Urothelium cell line (cell line): ENCODE data around the gene CFAP251.
"Not testable (repeated sequence)": the region's sequence is repeated elsewhere in the genome, so short reads cannot be mapped to it uniquely, and the experiment has no call there.

ENCODE experiments used
- DNase-seq: peaks from one replicate; pipeline ENCODE4 v3.0.0; 2011; ENCODE audit warnings: low spot score, mixed read lengths
- FAIRE-seq: peaks from 2 replicates; lab custom pipeline; 2011; peaks lifted over from hg19 to GRCh38; lab: Jason Lieb, UNC

The CFAP251 gene

DNA sequence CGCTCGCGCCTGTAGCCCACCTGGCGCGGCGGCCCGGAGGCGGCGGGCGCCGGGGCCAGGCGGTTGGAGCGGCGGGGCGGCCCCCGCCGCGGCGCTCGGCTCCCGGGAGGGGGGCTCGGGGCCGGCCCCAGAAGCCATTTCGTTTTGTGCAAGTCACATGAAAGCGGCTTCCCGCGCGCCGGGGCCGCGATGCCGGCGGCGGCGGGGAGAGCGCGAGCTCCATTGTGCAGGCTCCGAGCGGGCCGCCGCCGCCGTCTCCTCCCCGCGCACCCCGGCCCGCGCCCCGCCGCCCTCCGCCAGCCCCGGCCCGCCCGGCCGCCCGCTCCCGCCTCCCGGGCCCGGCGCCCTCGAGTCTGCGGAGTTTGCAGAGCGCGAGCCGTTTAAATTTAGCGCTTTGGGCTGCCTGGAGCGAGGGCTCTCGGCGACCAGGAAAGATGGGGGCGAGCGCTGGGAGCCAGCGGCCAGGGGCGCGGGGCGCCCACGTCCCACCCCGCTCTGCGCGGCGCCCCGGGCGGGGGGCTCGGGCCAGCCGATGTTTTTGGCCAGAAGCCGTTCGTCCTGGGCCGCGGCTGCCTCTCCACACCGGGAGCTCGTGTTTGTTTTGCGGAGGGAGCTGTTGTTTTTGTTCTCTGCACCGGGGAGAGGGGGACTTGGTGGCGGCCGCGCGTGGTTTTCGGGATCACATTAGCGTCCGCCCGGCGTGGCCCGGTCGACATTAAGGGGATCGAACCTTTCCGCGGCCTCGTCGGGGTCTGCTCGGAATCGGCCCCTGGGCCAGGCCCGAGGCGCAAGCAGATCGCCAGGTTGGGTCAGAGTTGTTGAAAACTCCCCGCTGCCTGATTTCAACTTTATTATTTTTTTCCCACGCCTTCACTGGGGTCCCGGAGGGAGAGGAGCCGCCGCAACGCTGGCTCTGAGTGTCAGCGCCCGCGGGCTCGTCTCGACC lies 104.3 kb downstream of the CFAP251 start:
- DNase-seq (peak; percentile 51), FAIRE-seq (no peak)

DNA sequence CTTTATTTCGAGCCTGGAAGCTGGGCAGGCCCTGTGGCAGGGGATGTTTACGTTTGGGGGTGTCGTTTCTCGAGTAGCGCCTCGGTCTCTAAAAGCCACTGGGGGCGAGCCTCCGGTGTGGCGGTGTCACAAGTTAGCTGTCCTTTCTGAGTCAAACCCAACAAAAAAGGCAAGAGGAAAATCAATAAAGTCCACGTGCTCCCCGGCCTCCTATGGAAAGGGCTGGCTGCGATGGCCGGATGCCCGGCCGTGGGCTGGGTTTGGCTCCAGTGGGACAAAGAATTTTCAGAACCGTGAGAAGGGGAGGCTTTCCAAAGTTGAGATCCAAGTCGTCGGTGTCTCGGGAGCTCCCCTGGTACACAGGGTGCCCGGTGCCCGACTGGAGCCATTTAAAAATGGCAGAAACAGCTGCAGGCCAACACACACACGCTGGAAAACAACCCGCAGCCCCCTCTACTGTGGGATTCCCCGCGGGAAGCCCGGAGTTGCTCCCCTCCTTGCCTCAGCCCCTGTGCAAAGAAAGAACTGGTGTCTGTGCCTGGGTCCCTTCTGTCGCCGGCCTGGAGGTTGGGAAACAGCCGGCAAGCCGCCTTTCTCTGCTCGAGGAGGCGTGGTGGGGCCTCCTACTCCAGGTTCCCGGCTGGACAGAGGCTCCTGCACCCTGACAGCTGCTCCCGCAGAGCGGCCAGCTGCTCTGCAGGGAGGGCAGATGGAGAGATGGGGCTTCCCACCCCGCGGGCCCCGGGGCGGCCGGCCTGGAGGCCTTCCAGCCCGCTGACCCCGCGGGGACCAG lies 105.1 kb downstream of the CFAP251 start:
- FAIRE-seq (no peak), DNase-seq (peak; percentile 63)

DNA sequence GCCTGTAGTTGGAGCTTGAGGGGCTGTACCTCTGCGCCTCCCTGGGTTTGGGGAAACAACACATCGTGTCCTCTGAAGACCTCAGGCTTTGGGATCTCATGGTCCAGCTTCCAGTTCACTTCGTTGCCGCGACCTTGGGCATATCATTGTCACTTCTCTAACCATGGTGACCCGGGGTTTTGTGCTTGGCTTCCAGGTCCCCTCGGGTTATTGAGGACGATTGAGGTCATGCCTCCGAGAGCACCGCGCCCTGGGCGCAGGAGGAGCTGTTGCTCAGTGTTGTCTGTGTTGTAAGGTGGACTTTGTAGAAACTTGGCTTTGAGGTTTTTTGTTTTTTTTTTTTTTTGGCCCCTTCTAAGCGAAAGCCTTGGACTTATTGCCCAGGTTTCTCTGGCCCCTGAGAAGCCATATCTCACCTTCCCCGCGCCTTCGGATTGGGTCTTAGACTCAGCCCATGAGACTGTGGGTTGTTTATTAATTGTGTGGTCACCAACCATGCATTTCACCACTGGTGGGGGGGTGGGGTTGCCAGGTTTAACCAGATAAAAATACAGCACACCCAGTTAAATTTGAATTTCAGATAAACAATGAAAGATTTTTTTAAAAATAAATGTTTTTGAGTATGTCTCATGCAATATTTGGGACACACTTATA lies 105.9 kb downstream of the CFAP251 start:
- no peak for FAIRE-seq
- DNase-seq = no peak

DNA sequence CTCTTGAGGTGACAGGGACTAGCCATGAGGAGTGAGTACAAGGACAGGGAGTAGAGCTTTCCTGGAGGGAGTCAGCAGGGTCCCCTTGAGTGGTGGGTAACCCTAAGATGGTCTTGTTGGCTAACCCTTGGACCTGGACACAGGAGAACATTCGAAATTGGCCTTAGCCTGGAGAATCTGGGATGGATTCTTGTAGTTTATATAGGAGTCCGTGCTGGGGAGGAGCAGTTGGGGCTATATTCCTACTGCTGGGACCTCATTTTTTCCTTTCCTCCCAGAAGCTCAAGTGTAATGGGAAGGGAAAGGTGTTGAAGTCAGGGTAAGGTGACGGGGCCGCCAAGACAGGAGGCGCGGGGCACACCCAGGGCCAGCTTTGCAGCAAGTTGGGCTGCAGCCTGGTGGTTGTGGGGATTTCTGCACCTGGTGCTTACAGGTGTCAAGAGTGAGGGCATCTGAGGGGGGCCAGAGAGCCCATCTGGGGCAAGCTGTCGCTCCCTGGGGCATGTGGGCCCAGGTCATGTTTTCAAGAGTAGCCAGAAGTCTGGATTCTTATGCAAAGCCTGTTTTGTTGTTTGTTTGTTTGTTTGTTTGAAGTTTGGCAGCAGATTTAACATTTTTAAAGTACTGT lies 108.4 kb downstream of the CFAP251 start:
- no peak for FAIRE-seq
- DNase-seq = no peak

DNA sequence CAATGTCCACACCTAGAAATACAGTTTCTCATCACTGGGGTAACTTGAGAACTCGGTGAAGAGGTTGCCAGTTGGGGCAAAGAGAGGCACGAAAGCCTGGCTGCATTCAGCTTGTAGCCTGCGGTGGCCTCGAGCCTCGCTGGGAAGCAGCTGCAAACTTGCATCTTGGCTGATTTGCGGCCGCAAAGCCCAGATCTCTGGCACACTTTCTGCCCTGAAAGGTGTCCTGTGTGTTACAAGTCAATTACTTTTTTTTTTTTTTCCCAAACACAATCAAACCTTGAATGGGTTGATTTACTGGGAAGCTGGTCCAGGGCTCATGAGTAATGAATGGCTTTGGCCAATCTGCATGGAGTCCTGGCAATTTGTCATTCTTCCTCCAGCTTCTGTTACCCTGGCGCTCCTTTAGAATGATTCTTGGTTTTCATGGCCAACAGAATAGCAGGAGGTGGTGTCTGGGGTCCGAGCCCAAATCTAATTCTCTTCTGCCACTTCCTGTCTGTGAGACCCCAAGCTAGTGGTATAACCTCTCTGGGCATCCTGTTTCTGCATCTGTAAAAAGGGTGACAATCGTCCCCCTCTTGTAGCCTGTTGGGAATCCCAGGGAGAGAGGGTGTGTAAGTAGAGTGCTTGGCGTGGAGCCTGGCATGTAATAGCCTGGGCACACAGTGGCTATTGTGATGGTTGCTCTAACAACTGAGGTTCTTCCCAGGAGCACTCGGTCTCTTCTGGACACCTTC lies 109.9 kb downstream of the CFAP251 start:
- FAIRE-seq (no peak), DNase-seq (no peak)

DNA sequence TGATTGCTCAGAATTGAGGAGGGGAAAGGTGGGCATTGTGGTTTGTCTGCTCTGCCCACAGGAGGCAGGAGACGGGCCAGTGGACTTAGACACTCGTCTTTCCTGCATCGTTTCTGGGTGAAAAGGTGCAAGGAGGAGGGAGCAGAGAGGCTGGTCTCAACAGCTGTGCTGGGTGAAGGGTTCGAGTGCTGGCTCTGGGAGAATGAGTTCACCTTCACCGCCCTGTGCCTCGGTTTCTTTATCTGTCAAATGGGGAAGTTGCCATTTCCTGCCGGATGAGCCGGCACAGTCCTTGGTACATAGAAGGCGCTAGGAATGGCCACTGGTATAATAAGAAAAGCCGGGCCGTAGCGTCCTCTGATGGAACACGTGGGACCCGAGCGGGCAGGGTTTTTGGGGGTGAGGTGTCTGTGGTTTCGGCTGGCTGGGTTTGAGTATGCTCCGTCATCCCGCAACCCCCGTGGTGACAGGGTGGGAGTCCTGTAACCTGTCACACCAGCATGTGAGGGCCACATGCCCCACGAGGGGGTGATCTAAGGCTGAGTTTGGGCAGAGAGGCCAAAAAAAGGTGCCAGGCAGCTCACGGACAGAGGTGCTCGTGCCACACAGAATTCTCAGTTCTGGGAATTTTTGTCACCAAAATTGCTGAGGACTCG lies 110.6 kb downstream of the CFAP251 start:
- no peak for FAIRE-seq
- no peak for DNase-seq

DNA sequence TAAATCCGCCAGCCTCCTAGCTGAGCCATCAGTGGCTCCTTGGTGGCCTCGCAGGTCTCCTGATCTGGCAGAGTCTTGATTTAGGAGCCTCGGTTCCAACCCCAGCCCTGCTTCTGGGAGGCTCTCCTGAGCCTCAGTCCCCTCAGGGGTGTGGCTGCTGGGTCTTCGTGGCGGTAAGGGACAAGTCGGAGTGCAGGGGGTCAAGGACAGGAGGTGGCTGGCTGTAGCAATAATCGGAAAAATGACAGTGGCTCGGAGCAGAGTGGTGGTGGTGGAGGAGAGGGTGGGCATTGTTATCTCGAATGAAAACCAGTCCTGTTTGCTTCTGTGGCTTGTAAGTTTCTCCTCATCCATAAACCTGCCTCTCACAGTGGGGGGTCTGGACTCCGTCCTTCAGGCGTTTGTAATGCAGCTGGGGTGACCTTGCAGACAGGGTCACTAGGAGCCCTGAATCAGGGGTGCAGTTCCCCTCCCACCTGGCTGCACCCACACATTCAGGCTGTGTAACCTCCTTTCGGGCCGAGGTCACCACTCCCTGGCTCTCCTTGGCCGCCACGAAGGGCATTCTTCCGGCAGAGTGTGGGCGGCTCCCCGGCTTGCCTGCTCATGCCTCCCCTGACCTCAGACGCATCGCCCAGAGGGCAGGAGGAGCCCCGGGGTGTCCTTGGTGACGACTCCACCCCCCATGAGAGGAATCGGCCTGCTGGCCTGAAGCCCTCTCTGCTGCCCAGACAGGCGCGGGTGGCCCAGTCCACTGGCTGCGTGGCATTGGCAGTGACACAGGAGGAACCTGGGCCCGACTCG lies 111.4 kb downstream of the CFAP251 start:
- FAIRE-seq = no peak
- DNase-seq = no peak

DNA sequence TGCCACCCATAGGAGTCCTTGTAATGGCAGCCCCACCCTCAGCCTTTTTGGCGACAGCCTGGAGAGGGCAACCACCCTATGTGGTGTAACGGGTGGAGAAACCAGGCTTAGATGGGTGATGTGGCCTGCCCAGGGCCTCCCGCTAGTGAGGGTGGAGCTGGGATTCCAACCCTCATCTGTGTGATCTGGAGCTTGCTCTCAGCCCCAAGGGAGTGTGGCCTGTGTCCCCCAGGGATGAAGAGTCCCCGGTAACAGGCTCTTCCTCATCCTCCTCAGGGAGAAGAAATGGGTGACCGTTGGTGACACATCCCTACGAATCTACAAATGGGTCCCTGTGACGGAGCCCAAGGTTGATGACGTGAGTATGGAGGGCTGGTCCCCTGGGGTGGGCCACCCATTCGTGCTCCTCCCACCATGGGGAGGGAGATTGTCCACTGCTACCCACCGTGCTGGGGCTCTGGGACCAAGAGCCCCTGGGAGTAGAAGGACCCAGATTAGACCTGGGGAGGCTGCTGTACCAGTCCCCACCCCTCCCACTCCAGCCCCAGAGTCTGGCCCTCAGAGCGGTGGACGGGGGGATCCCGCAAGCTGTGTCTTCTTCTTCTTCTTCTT lies 112.1 kb downstream of the CFAP251 start:
- FAIRE-seq = no peak
- DNase-seq = no peak

DNA sequence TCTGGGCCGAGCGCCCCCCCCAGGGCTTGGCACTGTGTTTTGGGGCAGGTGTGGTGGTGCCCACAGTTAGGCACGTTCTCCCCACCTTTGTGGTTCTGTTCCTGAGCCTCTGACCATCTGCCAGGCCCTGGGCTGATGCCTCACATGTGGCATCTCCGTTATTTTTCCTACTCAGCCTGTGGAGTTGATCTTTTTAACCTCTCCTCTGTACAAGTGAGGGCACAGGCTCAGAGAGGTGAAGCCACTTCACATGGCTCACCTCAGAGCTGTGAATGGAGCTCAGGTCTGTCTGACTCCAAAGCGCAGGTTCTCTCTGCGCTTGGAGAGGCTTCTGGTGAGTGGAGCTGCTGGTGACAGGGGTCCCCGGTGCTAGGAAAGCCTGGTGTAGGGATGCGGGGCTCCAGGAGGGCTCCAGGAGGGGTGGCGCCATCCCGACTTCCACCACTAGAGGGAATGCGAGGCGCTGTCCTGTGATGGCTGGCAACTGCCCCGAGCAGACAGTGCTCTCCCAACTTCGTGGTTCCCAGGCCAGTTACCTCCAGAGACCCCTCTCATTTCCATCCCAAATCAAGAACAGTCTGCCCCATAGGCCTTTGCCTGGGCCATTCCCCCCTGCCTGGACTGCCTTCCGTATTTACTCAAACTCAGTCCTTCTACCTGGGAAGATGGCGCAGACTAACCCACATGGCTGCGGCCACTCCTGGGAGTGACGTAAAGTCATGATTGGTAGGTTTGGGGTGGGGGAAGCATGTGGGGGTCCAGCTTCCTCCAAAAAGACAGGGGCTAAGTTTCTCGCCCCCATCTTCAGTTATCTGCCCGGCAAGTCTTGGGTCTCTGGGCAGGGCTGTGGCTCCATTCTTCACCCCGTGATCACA lies 113.2 kb downstream of the CFAP251 start:
- DNase-seq (peak; percentile 60), FAIRE-seq (no peak)

DNA sequence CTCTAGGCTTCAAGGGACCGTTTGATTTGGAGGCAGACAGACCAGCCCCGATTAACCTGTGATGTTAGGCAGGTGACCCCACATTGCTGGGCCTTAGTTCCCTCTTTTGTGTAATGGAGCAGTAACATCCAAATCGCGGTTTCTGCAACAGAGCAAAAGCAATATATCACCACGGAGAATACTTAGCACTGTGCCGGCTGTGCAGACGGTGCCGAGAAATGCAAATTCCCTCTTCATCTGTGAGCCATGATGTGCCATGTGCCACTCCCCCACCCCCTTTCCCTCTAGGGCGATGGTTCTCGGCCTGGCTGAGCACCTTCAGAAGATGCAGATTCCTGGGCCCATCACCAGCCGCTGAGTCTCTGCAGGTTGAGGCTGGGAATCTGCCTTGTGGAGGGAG lies 114.2 kb downstream of the CFAP251 start:
- FAIRE-seq (no peak), DNase-seq (no peak)

DNA sequence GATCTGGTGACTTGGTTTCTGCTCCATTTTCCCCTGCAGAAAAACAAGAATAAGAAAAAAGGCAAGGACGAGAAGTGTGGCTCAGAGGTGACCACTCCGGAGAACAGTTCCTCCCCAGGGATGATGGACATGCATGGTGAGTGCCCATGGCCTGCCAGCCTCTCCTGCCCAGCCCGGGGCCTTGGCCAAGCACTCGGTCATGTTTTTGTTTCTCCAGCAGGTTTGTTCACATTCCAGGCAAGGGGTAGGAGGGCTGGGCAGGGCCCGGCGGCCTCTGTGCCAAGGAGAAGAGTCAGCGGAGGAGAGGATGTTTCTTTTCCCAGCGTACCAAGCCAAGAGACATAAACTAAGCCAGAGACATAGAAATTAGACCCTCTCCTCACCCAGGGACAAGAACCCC lies 116.9 kb downstream of the CFAP251 start:
- FAIRE-seq = no peak
- DNase-seq = no peak

DNA sequence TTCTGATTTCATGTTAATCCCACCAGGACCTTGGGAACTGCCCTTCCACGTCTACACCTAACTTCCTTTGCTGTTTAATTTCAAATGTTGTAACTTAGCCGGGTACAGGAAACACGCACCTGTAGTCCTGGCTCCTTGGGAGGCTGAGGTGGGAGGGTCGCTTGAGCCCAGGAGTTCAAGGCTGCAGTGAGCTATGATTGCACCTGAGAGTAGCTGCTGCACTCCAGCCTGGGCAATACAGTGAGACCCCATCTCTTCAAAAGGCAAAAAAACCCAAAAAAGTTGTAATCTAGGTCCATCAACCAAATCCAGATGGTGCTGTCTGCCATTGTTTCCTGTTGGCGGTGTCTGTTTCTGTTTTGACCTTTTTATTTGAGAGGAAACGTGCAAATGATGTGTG lies 117.8 kb downstream of the CFAP251 start:
- DNase-seq = no peak
- FAIRE-seq = no peak

DNA sequence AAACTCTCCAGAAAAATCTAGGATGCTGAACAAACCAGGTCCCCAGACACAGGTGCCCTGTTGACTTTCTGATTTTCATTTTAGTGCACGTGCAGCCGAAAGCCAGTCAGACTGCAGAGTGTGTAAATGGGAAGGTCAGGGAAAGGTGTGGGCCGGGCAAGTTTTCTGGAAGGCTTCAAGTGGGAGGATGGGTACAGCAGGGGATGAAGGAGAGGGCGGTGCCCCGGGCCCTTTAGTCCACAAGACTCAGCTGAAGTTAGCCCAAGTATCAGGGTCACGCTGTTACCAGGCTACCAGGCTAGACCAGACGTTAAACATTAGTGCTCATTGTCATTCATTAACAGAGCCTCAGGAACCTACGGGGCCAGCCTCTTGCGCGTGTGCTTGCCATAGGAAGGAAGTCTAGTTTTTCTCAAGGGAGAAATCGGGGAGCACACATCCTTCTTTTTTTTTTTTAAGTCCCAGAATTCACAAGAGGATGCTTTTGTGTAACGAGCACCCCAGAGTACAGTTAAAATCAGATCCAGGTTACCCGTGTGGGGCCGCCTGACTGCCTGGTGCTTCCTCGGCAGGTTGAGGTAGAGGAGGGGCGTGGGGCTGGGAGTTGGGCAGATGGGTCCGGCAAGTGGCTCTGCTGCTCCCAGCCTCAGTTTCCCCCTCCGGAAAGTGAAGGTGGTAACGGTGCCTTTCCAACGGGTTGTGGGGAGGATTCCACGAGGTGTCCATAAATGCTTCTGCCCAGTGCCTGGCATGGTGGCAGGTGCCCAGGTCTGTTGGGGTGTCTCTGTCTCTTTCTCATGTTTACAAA lies 122.4 kb downstream of the CFAP251 start:
- no peak for FAIRE-seq
- no peak for DNase-seq

DNA sequence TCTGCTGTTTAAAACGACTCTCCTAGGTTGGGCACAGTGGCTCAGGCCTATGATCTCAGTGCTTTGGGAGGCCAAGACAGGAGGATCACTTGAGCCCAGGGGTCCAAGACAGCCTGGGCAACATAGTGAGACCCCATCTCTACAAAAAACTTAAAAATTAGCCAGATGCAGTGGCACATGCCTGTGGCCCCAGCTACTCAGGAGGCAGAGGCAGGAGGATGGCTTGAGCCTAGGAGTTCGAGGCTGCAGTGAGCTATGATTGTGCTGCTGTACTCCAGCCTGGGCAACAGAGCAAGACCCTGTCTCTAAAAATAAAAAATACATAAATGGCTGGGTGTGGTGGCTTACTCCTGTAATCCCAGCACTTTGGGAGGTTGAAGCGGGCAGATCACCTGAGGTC lies 123.1 kb downstream of the CFAP251 start:
- not testable (repeated sequence) for DNase-seq, FAIRE-seq

DNA sequence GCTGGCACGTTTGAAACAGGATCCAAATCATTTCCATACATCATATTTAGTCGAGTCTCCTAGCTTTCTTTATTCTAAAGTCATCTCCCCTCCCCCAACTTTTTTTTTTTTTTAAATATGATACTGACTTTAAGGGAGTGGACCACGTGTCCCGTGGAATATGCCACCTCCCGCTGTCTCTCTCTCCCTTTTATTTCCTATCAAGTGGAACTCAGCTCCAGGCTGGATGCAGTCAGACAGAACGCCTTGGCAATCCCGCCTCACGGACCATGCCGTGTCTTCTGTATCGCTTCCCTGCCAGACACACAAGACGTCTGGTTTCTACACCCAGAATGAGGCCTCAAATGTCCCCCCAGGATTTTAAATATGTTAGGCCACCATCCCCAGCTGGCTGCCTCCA lies 124.5 kb downstream of the CFAP251 start:
- no peak for FAIRE-seq
- no peak for DNase-seq

DNA sequence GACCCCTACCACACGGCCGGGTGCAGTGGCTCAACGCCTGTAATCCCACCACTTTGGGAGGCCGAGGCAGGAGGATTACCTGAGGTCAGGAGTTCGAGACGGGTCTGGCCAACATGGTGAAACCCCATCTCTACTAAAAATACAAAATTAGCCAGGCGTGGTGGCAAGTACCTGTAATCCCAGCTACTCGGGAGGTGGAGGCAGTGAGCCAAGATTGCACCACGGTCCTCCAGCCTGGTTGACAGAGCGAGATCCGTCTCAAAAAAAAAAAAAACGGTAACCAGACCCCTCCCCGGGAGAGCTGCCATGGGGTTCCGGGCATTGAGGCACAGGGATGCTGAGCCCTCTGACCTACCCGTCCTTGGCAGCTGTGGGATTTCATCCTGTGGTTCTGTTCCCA lies 125.1 kb downstream of the CFAP251 start:
- FAIRE-seq = no peak
- DNase-seq = no peak

DNA sequence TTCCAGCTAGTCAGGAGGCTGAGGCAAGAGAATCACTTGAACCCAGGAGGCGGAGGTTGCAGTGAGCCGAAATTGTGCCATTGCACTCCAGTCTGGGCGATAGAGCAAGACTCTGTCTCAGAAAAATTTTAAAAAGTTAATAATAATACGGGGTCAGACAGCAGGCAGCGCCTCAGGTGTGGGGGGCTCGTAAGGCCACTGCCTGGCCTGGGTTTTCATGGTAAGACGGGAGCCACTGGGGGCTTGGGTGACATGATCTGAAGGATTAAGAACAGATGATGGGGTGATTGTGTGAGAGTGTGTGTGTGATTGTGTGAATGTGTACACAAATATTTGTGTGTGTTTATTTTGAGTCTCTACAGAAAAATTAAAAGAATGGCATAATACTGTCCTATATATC lies 126.9 kb downstream of the CFAP251 start:
- FAIRE-seq (no peak), DNase-seq (no peak)
